ENCODE measurements around the gene SEPTIN1.
A peak's percentile ranks its signal among the peaks of the same experiment; 100 is the strongest.

The SEPTIN1 gene, protein sequence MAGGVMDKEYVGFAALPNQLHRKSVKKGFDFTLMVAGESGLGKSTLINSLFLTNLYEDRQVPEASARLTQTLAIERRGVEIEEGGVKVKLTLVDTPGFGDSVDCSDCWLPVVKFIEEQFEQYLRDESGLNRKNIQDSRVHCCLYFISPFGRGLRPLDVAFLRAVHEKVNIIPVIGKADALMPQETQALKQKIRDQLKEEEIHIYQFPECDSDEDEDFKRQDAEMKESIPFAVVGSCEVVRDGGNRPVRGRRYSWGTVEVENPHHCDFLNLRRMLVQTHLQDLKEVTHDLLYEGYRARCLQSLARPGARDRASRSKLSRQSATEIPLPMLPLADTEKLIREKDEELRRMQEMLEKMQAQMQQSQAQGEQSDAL

GRCh38 chr16:30382111-30382881, at the start of gene SEPTIN1:
TSS of gene SEPTIN1 (minus strand) at chr16:30382561. CDS start at chr16:30382542, 19 bp downstream.
- DNase-seq (ENCODE audit: low spot score), result no peak

- peak; percentile 64 for DNase-seq (ENCODE audit: low spot score)
These were observed 48.1 kb upstream of the SEPTIN1 start for GRCh38 chr16:30430428-30430970.

DNA sequence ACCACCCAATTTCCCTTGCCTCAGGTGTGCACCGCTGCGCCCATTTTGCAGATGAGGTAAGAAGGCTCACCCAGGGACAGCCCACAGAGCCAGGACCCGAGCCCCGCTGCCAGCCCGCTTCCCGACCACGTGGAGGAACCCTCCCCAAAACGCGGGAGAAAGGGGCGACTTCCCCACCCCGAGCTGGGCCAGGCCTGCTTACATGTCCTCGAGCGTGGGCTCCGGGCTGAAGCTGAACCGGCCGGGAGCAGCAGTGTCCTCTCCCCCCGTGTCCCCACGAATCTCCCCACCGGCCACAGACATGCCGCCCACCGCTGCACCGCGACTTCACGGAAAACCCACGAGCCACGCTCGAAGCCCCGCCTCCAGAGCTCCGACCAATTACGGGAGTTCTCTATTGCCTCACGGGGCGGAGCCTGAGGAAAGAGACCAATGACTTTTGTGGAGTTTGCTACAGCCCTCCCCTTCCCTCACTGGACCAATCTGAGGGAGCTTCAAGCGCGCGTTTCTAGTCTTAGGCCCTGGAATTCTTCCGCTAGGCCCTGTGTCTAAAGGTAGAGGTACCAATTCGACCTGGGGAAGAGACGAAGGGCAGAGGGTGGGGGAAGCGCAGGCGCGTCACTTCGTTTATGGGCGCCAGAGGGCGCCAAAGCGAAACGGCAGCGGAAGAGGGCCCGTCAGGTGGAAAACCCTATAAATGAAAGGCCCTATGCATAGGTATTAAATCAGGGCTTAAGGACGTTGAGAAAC, 47.5 kb upstream of the SEPTIN1 start, which contains the start of gene DCTPP1:
Gene DCTPP1 (minus strand): TSS at position 353 of the 750 bp plus-strand sequence. CDS start 50 bp downstream, at position 303.
- peak; percentile 88 for DNase-seq (ENCODE audit: low spot score)

DNA sequence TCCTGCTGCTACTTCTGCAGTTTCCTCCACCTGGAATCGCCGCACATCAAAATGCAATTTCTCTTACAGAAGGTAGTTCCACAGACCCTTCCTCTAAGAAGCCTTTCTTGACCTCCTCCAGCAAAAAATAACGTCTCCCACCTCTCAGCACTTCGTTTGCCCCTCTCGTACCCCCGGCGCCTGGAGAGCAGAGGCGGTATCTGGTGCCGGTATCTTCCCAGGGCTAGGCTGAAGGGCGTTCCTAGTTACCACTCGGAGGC, 47.0 kb upstream of the SEPTIN1 start:
- no peak for DNase-seq (ENCODE audit: low spot score)

GRCh38 chr16:30428055-30428454, 45.7 kb upstream of the SEPTIN1 start:
- DNase-seq (ENCODE audit: low spot score), result no peak

- DNase-seq (ENCODE audit: low spot score), result no peak
These were observed 38.6 kb upstream of the SEPTIN1 start for GRCh38 chr16:30421010-30421409.

DNA sequence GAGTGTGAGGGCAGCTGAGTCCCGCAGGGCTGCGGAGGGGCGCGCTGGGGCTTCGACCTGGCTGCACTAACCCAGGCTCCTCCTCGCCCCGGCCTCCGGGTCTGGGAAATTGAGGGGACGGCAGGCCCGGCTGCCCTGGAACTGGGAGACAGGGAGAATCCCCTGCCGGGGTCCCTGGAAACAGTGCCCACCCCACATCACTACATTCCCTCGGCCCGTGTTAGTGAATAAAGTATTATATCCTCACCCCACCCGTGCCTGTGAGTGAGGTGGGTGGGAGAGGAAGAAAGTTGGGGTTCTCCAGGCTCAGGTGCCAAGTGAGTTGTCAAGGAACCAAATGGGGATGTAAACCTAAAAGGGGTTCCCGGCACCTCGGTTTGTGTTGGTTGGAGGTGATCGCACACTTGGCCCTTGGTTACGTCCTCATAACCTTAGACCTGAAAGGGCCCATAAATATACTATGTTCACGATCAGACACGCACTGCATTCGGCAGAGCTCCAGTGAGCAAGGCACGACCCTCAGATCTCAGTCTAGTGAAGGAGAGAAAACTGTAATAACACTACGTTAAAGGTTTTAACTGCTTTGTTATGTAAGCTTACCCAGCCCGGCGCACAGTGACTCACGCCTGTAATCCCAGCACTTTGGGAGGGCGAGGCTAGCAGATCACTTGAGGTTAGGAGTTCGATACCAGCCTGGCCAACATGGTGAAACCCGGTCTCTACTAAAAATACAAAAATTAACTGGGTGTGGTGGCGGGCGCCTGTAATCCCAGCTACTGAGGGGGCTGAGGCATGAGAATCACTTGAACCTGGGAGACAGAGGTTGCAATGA, 36.2 kb upstream of the SEPTIN1 start:
- no peak for DNase-seq (ENCODE audit: low spot score)

DNA sequence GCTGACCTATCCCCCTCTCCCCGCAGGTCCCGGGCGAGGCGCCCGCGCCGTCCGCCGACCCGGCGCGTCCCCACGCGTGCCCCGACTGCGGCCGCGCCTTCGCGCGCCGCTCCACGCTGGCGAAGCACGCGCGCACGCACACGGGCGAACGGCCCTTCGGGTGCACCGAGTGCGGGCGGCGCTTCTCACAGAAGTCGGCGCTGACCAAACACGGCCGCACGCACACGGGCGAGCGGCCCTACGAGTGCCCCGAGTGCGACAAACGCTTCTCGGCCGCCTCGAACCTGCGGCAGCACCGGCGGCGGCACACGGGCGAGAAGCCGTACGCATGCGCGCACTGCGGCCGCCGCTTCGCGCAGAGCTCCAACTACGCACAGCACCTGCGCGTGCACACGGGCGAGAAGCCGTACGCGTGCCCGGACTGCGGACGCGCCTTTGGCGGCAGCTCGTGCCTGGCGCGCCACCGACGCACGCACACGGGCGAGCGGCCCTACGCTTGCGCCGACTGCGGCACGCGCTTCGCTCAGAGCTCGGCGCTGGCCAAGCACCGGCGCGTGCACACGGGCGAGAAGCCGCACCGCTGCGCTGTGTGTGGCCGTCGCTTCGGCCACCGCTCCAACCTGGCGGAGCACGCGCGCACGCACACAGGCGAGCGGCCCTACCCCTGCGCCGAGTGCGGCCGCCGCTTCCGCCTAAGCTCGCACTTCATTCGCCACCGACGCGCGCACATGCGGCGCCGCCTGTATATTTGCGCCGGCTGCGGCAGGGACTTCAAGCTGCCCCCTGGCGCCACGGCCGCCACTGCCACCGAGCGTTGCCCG, 35.4 kb upstream of the SEPTIN1 start:
- DNase-seq (ENCODE audit: low spot score), result peak; percentile 92

GRCh38 chr16:30416624-30417528, 34.5 kb upstream of the SEPTIN1 start:
- DNase-seq (ENCODE audit: low spot score), result no peak

- DNase-seq (ENCODE audit: low spot score), result no peak
These were observed 33.8 kb upstream of the SEPTIN1 start for GRCh38 chr16:30416047-30416603.

DNA sequence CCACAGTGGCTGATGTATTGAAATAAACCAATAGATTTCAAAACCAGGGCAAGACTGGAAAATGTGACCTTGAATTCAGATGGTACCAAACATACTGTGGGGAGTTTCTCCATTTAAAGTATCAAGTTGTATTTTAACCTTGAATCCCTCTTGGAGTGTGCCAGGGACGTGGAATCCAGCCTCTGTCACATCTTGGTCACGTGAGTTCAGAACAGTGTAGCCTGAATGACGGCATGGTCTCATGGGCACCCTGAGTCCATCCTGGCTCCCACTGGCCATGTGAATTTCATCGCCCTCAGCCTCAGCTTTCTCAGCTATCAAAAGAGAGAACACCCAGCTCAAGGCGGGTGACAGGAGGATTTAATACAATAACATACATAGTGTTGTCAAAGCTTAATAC, 31.8 kb upstream of the SEPTIN1 start:
- no peak for DNase-seq (ENCODE audit: low spot score)

DNA sequence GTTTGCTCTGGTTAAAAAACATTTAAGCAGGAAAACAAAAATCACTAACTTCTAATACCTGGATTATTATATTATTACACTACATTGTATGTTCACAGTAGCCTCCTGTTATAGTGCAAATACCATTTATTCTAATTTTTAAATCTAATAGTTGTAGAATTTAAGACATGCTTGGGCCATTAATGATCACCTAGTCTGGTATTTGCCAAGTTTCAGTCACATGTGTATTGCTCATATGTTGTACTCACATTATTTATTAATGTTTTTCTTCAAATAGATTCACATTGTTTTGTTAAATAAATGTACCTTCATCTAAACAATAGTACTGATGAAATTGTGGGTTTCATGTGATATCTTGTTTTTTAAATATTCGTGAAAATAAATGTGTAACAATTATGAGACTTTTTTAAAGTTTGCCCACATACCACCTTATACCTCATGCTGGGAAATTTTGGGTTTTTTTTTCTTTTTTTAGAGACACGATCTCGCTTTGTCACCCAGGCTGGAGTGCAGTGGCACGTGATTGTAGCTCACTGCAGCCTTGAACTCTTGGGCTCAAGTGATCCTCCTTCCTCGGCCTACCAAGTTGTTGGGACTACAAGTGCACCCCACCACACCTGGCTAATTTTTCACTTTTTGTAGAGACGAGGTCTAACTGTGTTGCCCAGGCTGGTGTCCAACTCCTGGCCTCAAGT, 30.9 kb upstream of the SEPTIN1 start:
- no peak for DNase-seq (ENCODE audit: low spot score)

DNA sequence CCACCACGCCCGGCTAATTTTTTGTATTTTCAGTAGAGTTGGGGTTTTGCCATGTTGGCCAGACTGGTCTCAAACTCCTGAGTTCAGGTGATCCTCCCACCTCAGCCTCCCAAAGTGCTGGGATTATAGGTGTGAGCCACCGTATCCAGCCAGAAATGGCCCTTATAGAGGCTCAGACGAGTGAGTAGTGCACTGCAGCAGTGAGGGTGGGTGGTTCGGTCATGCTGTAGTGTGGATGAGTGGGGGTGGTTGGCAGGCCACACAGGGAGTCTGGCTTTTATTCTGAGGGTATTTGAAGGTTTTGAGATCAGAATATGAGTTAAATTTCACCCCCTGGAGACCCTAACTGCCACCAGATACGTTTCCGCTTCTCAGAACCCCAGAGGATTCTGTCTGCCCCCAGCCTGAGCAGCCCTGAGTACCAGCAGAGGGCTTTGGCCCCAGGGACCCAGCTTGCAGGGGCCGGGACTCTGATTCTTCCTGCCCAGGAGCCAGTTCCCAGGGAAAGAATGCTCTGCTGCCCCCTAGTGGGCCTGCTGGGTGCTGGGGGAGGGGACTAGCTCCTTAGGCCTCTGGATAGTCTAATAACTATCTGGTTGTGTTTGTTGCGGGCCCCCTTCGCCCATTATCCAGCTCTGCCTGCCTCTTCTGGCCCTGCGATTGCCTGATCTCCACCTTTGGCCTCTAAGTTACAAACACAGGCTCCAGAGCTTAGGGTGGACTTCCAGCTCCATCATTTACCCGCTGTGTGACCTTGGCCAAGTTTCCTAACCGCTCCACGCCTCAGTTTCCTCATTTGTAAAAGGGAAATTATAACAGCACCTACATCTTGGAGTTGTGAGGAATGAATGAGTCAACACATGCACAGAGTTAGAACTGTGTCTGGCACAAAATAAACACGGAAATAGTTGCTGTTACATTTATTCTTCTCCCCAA, 27.0 kb upstream of the SEPTIN1 start:
- peak; percentile 88 for DNase-seq (ENCODE audit: low spot score)

DNA sequence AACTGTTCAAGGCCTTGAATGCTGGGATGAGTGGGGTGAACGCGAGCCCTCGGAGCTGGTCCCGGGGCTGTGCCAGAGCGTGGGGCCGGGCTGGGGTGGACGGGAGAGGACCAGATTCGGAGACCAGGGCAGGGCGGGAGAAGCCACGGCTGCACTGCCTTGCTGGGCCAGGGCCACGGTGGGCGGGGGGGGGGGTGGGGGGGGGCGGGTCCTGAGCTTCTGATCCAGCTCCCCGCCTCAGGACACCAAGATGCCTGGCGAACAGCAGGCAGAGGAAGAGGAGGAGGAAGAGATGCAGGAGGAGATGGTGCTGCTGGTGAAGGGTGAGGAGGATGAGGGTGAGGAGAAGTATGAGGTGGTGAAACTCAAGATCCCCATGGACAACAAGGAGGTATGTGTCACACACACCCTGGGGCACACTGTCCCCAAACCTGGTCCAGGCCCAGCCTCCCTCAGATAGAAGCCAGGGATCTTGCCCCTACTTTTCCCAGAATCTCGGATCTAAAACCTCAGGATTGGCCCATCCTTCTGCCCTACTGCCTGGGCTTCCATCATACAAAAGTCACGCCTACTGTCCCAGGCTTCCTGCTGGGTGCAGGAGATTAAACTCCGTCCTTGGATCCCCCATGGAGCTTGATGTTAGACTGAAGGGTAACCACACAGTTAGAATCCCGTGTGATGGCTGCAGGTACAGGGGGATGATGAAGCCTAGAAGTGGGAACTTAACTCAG, 25.6 kb upstream of the SEPTIN1 start:
- DNase-seq (ENCODE audit: low spot score), result peak; percentile 52

GRCh38 chr16:30407102-30407803, 24.9 kb upstream of the SEPTIN1 start, which contains the start of gene ZNF771:
TSS of gene ZNF771 (plus strand) at chr16:30407606. CDS start at chr16:30408054, 448 bp downstream.
- peak; percentile 93 for DNase-seq (ENCODE audit: low spot score)

DNA sequence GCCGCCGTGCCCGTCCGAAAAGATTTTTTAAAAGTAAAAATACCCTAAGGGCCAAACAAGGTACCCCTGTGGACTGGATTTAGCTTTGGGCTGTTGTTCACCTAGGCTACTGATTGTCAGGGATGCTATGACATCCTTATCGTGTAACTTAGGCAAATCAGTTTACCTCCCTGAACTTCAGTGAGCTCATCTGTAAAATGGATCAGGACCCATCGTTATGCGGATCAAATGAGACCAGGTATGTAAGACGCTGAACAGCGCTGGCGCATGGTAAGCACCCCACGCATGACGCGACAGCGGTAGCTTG, 24.4 kb upstream of the SEPTIN1 start:
- DNase-seq (ENCODE audit: low spot score), result no peak

All from D341Med (cell line).